ENCODE data around the gene LHX6. TPM values are rescaled to one million over a fixed set of nuclear protein-coding genes. Genes with fewer than 3 reads are reported as not detected.

Gene LHX6
- total RNA-seq, 1 donor from 2014 or later: 0.07 TPM

DNA sequence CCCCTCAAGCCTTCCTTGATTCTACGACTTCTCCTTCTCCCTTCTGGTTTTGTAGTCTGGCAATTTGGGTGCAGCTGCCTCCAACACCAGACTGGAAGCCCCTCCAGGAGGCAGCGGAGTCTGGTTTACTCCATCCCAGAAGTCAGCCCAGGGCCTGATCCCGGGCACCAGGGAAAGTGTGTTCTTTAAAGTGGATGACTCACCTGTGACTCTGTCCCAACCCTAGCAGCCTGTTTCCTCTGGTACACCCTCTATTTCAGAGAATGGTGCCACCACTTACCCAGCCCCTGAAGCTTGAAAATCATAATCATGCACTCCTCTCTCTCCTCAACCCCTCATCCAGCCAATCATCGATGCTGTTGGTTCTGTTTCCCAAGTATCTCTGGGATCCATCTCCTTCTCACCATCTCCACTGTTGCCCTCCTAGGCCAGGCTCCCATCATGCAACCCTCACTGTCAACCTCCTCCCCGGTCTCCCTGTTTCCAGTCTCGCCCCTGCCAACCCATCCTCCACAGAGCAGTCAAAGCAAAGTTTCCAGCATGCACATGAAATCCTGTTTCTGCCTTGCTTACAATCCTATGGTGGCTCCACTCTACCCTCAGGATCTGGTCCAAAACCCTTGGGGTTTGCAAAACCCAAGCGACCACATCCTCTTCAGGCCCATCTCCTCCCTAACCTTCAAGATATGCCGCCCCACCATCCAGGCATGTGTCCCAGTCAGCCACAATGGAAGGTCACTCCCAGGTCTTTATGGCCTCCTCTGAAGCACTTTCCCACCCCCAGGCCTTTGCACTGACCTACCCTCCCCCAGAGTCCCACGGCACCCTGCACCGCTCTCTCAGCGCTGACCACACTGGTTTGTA is 10.5 kb downstream of the LHX6 start:
- H3K27ac Mint-ChIP-seq (ENCODE audit: unreplicated experiment): no peak overlapping the region
- peaks cover 21% of the 10 kb centered on the region for H3K4me1 Mint-ChIP-seq
- peaks cover 99% of the 10 kb centered on the region for H3K27me3 Mint-ChIP-seq (ENCODE audit: low read depth)
- peaks cover 6% of the 10 kb centered on the region for H3K36me3 Mint-ChIP-seq (ENCODE audit: low read depth)
- no peaks in the 10 kb centered on the region for H3K9me3 Mint-ChIP-seq
- no peak for DNase-seq (ENCODE audit: low read depth, low spot score)
- no peak overlapping the region for H3K4me3 Mint-ChIP-seq
- TF ChIP-seq, protein P1, sequence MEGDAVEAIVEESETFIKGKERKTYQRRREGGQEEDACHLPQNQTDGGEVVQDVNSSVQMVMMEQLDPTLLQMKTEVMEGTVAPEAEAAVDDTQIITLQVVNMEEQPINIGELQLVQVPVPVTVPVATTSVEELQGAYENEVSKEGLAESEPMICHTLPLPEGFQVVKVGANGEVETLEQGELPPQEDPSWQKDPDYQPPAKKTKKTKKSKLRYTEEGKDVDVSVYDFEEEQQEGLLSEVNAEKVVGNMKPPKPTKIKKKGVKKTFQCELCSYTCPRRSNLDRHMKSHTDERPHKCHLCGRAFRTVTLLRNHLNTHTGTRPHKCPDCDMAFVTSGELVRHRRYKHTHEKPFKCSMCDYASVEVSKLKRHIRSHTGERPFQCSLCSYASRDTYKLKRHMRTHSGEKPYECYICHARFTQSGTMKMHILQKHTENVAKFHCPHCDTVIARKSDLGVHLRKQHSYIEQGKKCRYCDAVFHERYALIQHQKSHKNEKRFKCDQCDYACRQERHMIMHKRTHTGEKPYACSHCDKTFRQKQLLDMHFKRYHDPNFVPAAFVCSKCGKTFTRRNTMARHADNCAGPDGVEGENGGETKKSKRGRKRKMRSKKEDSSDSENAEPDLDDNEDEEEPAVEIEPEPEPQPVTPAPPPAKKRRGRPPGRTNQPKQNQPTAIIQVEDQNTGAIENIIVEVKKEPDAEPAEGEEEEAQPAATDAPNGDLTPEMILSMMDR (conservative IDR thresholded peaks at IDR 0.05): no peak

DNA sequence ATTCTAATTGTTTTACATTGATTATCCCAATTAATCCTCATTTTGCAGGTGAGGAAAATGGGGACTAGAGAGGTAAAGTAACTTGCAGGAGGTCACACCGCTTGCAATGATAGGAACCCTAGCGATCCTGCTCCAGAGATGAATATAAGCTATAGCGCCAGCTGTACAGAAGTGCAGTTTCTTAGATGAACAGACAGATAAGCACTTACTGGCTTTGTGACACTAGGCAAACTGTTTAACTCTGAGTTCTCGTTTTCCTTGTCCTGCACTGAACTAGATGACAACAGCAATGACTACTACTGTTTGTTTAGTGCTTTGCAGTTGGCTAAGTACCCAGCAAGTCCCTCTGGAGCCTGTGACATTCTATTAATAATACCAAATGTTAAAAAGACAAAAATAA is 11.1 kb downstream of the LHX6 start:
- Mint-ChIP-seq H3K36me3 (ENCODE audit: low read depth) (peaks cover 6% of the 10 kb centered on the region), H3K27me3 (ENCODE audit: low read depth) (peaks cover 99% of the 10 kb centered on the region), H3K27ac (ENCODE audit: unreplicated experiment) (no peak overlapping the region), H3K4me3 (no peak overlapping the region), H3K9me3 (no peaks in the 10 kb centered on the region), H3K4me1 (peaks cover 14% of the 10 kb centered on the region)
- DNase-seq (ENCODE audit: low read depth, low spot score): no peak
- TF ChIP-seq, protein P1 (conservative IDR thresholded peaks at IDR 0.05): no peak

DNA sequence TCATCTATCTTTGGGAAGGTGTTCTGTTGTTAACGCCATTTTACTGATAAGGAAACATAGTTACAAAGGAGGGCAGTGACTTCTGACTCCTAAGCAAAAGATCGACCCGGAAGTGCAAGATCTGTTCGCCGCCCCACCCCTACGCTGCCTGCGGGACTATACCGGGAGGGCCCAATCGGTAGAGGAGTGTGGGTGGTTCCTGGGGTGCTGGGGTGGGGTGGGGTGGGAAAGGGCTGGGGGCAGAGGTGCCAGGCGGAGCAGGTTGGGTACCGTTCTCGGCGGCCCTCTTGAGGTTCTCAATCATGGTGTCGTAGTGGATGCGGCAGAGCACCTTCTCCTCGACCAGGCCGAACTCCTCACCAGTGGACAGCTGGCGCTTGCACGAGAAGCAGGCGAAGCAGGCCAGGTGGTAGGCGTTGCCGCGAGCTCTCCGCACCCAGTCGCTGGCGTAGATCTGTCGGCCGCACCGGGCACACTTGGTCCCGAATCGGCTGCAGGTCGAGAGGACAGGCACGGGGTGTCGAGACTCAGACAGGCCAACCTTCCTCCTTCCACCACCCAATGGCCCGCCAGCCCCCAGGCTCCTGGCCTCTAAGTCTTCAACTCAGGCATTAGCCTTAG is 11.8 kb downstream of the LHX6 start:
- H3K9me3 Mint-ChIP-seq: no peaks in the 10 kb centered on the region
- peaks cover 99% of the 10 kb centered on the region for H3K27me3 Mint-ChIP-seq (ENCODE audit: low read depth)
- no peak overlapping the region for H3K27ac Mint-ChIP-seq (ENCODE audit: unreplicated experiment)
- H3K36me3 Mint-ChIP-seq (ENCODE audit: low read depth): peaks cover 6% of the 10 kb centered on the region
- TF ChIP-seq, protein P1 (conservative IDR thresholded peaks at IDR 0.05): no peak
- peaks cover 14% of the 10 kb centered on the region for H3K4me1 Mint-ChIP-seq
- H3K4me3 Mint-ChIP-seq: peak overlapping the region; percentile 17
- DNase-seq (ENCODE audit: low read depth, low spot score): no peak

DNA sequence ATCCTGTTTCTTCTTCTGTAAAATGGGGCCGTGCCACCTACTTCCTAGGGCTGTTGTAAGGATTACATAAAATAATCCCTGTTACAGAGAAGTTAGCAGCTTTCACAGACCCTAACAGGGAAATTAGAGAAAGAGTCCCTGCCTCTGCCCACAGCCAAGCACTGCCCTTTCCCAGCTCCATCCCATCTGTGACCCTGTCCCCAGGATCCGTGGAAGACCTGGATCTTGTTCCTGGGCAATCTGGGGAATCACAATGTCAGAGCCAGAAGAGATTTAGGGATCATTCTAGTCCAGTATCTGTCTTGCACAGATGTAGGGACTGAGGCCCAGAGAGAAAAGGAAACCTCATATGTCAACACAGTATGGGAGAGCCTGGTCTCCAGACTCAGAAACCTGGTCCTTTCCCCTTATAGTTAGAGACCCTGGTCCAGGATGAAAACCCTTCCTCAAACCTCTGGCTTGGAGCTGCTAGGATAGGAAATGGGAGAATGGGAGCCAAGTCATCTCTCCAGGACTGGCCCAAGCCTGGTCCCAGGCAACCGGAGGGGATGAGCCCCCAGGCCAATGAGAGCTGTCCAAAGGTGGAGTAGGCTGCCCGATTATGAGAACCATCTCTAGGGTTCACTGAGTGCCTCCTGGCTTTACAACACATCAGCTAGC is 12.5 kb downstream of the LHX6 start:
- Mint-ChIP-seq H3K4me3 (peak overlapping the region; percentile 17), H3K36me3 (ENCODE audit: low read depth) (peaks cover 6% of the 10 kb centered on the region), H3K4me1 (peaks cover 14% of the 10 kb centered on the region), H3K9me3 (no peaks in the 10 kb centered on the region), H3K27me3 (ENCODE audit: low read depth) (peaks cover 99% of the 10 kb centered on the region), H3K27ac (ENCODE audit: unreplicated experiment) (no peak overlapping the region)
- TF ChIP-seq, protein P1 (conservative IDR thresholded peaks at IDR 0.05): no peak
- DNase-seq (ENCODE audit: low read depth, low spot score): no peak

DNA sequence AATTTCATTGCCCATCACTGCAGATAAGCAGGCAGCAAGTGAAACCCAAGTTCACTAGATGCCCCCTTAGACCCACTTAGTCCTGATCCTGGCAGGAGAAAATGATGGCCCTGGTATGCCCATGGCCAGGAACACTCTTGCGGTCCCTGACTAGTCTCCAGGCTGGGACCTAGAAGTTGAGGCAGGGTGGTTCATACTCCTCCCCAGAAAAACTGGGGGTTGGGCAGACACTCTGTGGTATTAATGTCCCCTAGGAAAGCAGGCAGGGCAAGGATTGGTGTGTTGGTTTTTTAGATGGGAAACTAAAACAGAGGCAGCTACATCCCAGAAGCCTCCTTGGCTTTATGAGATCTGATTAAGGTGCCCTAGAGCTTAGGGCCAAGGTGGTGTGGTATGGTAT is 13.1 kb downstream of the LHX6 start:
- H3K27me3 Mint-ChIP-seq (ENCODE audit: low read depth): peaks cover 99% of the 10 kb centered on the region
- DNase-seq (ENCODE audit: low read depth, low spot score): no peak
- peaks cover 14% of the 10 kb centered on the region for H3K4me1 Mint-ChIP-seq
- H3K27ac Mint-ChIP-seq (ENCODE audit: unreplicated experiment): no peak overlapping the region
- TF ChIP-seq, protein P1 (conservative IDR thresholded peaks at IDR 0.05): no peak
- H3K4me3 Mint-ChIP-seq: no peak overlapping the region
- H3K9me3 Mint-ChIP-seq: no peaks in the 10 kb centered on the region
- H3K36me3 Mint-ChIP-seq (ENCODE audit: low read depth): peaks cover 6% of the 10 kb centered on the region

Measured in neural crest cell (in vitro differentiated cells).